ENCODE data around the gene TMEM266.

TMEM266 gene

DNA sequence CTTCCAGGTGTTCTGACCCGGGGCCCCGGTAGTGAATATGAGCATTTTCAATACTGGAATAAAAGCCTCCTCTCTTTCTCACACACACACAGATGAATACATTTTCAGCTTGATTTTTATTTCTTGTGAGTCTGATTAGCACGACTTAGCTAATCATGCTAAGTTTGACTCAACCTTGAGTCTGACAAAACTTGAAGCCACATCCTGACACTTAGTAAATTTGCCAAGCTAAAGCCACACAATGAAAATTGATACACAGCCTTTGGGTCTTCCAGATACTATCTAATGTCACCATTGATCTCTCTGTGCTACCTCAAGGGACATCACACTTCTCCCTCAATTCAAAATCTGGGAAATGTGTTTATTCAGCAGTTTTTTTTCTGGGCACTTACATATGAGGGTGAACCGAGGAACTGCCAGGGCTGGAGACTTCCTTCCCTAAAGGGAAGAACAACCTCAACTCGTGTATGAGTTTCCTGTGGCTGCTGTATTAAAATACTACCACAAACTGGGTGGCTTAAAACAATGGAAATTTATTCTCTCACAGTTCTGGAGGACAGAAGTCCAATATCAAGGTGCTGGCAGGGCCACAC lies 18.6 kb downstream of the TMEM266 start:
- no peak overlapping the region for H3K4me3 ChIP-seq (ENCODE audit: low read length)
- no peak for DNase-seq (ENCODE audit: low read depth)
- TF ChIP-seq, protein P1, sequence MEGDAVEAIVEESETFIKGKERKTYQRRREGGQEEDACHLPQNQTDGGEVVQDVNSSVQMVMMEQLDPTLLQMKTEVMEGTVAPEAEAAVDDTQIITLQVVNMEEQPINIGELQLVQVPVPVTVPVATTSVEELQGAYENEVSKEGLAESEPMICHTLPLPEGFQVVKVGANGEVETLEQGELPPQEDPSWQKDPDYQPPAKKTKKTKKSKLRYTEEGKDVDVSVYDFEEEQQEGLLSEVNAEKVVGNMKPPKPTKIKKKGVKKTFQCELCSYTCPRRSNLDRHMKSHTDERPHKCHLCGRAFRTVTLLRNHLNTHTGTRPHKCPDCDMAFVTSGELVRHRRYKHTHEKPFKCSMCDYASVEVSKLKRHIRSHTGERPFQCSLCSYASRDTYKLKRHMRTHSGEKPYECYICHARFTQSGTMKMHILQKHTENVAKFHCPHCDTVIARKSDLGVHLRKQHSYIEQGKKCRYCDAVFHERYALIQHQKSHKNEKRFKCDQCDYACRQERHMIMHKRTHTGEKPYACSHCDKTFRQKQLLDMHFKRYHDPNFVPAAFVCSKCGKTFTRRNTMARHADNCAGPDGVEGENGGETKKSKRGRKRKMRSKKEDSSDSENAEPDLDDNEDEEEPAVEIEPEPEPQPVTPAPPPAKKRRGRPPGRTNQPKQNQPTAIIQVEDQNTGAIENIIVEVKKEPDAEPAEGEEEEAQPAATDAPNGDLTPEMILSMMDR (IDR thresholded peaks at IDR 0.05; ENCODE audit: insufficient read depth, low read depth, low read length, missing control alignments), result no peak

DNA sequence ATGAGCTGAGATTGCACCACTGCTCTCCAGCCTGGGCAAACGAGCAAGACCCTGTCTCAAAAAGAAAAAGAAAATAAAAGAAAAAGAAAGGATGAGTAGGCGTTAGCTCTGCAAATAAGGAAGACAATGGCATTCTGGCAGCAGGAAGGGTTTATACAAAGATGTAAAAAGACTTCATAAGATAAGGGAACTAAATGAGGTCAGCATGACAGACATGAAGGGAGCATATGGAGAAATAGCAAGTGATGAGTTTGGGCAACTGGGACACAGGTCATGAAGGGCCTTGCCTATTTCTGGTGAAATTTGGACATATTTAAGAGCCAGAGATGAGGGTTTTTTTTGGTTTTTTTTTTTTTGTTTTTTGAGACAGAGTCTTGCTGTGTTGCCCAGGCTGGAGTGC lies 24.5 kb downstream of the TMEM266 start:
- H3K4me3 ChIP-seq (ENCODE audit: low read length), result no peak overlapping the region
- TF ChIP-seq, protein P1 (IDR thresholded peaks at IDR 0.05; ENCODE audit: insufficient read depth, low read depth, low read length, missing control alignments), result no peak
- no peak for DNase-seq (ENCODE audit: low read depth)

DNA sequence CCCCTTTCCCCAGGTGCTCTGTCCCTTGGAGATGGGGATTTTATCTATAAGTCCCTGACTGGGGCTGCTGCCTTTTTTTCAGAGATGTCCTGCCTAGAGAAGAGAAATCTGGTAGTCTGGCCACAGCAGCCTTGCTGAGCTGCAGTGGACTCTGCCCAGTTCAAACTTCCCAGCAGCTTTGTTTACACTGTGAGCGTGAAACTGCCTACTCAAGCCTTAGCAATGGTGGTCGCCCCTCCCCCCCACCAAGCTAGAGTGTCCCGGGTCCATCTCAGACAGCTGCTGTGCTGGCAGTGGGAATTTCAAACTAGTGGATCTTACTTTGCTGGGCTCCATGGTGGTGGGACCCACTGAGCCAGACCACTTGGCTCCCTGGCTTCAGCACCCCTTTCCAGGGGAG lies 38.9 kb downstream of the TMEM266 start:
- TF ChIP-seq, protein P1 (IDR thresholded peaks at IDR 0.05; ENCODE audit: insufficient read depth, low read depth, low read length, missing control alignments), result no peak
- H3K4me3 ChIP-seq (ENCODE audit: low read length), result no peak overlapping the region
- no peak for DNase-seq (ENCODE audit: low read depth)

DNA sequence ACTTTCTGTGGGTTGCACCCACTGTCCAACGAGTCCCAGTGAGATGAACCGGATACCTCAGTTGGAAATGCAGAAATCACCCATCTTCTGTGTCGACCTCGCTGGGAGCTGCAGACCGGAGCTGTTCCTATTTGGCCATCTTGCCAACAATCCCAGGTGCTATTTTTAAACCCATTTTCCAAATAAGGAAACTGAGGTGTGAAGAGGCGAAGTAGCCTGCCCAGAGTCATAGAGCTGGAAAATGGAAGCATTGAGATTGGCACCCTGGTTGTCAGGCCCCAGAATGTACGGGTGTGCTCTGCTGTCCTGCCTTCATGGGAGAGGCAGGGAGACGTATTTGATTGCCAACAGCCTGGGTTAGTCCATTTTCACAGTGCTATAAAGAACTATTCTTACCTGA lies 39.6 kb downstream of the TMEM266 start:
- TF ChIP-seq, protein P1 (IDR thresholded peaks at IDR 0.05; ENCODE audit: insufficient read depth, low read depth, low read length, missing control alignments), result no peak
- no peak overlapping the region for H3K4me3 ChIP-seq (ENCODE audit: low read length)
- DNase-seq (ENCODE audit: low read depth), result no peak

DNA sequence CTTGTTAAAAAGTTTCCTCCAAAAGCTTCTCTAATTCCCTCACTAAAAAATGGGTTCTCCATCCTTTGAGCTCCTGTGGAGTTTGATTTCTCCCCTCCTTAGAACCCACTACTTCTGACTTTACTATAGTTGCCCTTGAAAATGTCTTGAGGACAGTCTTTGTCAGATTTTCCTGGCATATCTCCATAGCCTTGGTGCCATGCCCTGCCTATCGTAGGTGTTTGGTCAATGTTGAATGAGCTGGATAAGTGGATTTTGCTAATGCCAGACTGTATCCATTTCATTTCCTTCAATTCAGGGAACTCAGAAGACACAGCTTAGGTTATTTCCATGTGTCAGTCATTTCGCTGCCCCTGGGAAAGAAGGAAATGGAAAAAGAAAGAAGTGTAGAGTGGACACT lies 40.6 kb downstream of the TMEM266 start:
- TF ChIP-seq, protein P1 (IDR thresholded peaks at IDR 0.05; ENCODE audit: insufficient read depth, low read depth, low read length, missing control alignments), result no peak
- H3K4me3 ChIP-seq (ENCODE audit: low read length), result no peak overlapping the region
- DNase-seq (ENCODE audit: low read depth), result no peak

DNA sequence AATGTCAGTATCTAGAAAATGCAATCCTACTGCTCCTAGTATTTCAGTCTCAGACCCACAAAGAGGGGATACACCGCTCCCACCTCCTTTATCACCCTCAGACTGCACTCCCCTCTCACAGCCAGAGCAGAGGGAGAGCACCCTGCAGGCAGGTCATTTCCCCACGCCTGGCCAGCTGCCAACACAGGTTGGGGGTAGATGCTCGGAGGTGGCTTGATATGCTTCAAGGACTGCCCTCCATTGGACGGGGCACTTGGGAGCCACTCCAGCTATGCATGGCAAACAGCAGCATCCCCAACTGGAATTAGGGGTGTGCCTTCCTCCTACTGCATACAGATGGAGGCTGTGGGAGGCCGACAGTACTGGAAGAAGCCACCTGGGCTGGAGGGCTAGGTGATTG lies 41.9 kb downstream of the TMEM266 start:
- TF ChIP-seq, protein P1 (IDR thresholded peaks at IDR 0.05; ENCODE audit: insufficient read depth, low read depth, low read length, missing control alignments), result no peak
- no peak overlapping the region for H3K4me3 ChIP-seq (ENCODE audit: low read length)
- DNase-seq (ENCODE audit: low read depth), result no peak

DNA sequence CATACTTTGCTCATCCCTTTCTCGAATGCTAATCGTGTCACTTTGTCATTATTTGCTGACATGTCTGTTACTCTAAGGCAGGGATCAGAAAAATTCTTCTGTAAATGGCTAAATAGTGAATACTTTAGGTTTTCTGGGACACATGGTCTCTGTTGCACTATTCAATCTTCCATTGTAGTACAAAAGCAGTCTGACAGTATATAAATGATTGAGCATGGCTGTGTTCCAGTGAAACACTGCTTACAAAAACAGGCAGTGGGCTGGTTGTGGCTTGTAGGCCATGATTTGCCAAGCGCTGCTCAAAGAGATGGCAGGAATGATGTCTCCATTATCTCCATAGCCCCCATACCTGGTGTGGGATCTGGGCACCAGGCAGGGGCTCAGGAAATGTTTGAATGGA lies 45.6 kb downstream of the TMEM266 start:
- peak; percentile 12 for DNase-seq (ENCODE audit: low read depth)
- TF ChIP-seq, protein P1 (IDR thresholded peaks at IDR 0.05; ENCODE audit: insufficient read depth, low read depth, low read length, missing control alignments), result no peak
- no peak overlapping the region for H3K4me3 ChIP-seq (ENCODE audit: low read length)
